ENCODE results near the gene SLC10A4. TPM values are rescaled to one million over a fixed set of nuclear protein-coding genes. Genes with fewer than 3 reads are reported as not detected.

The SLC10A4 gene
- total RNA-seq, 1 donor: not detected

DNA sequence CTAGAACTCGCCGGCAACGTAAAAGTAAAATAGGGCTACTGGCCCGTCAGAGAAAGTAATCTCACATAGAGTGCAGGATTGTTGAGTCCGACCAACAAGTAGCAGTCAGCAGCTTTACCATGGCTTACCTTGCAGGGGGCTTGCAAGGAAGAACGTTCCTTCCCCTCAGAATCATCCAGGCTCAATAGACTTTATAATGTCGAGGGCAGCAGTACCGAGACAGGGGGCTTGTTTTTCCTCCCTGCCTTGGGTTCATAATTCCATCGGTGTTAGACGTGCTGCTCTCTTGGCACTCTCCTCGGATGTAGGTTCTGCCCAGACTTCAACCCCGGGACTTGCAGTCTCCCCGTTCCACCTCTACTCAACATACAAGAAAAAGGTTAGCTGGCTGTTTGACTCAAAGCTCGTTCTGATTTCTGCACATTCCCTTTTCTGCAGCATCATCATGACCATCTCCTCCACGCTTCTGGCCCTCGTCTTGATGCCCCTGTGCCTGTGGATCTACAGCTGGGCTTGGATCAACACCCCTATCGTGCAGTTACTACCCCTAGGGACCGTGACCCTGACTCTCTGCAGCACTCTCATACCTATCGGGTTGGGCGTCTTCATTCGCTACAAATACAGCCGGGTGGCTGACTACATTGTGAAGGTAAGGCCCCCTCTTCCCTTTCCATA, 1.5 kb downstream of the SLC10A4 start:
- TF ChIP-seq, protein P1, sequence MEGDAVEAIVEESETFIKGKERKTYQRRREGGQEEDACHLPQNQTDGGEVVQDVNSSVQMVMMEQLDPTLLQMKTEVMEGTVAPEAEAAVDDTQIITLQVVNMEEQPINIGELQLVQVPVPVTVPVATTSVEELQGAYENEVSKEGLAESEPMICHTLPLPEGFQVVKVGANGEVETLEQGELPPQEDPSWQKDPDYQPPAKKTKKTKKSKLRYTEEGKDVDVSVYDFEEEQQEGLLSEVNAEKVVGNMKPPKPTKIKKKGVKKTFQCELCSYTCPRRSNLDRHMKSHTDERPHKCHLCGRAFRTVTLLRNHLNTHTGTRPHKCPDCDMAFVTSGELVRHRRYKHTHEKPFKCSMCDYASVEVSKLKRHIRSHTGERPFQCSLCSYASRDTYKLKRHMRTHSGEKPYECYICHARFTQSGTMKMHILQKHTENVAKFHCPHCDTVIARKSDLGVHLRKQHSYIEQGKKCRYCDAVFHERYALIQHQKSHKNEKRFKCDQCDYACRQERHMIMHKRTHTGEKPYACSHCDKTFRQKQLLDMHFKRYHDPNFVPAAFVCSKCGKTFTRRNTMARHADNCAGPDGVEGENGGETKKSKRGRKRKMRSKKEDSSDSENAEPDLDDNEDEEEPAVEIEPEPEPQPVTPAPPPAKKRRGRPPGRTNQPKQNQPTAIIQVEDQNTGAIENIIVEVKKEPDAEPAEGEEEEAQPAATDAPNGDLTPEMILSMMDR (IDR thresholded peaks at IDR 0.05; ENCODE audit: insufficient read depth, low read length): no peak
- no peak for DNase-seq (ENCODE audit: low read depth)
- H3K4me3 ChIP-seq (ENCODE audit: low read depth, low read length): no peak overlapping the region

DNA sequence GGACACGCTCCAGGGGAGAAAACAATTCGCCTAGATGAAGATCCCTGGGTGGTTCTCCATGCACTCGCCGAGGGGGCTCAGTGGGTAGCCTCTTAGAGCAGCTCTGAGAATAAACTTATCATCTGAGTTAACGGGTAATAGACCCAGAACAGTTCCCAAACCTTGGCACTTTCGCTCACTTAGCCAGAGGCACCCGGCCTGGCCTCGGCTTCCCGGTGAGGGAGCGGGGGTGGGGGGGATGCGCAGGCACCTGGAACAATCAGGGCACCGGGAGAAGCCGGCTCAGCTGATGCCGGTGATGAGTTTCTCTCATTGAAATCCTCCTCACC, 6.5 kb downstream of the SLC10A4 start:
- DNase-seq (ENCODE audit: low read depth): no peak
- no peak overlapping the region for H3K4me3 ChIP-seq (ENCODE audit: low read depth, low read length)
- TF ChIP-seq, protein P1 (IDR thresholded peaks at IDR 0.05; ENCODE audit: insufficient read depth, low read length): no peak

DNA sequence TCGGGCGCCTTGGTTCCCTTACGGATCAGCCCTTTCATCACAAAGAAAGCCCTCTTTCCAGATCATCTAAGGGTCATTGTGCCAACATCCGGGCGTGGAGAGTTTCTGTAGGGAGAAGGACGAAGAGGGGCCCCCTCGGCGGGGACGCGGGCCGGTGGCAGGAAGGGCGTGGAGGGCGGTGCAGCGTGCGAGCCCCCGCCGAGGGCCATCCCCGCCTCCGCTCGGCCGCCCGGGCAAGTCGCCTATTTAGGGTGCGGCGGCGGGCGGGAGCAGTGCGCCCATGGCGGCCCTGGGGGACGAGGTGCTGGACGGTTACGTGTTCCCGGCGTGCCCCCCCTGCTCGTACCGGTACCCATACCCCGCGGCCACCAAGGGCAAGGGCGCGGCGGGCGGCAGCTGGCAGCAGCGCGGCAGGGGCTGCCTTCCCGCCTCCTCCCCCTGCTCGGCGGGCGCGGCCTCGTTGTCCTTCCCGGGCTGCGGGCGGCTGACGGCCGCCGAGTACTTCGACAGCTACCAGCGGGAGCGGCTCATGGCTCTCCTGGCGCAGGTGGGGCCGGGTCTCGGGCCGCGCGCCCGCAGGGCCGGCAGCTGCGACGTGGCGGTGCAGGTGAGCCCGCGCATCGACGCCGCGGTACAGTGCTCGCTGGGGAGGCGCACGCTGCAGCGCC, 7.0 kb downstream of the SLC10A4 start, which contains the start of gene ZAR1:
Gene ZAR1 (plus strand): TSS at position 241 of the 668 bp plus-strand sequence. CDS start 40 bp downstream, at position 281.
- peak within 1 kb of the TSS; percentile 17 for H3K4me3 ChIP-seq (ENCODE audit: low read depth, low read length)
- TF ChIP-seq, protein P1 (IDR thresholded peaks at IDR 0.05; ENCODE audit: insufficient read depth, low read length): no peak
- no peak for DNase-seq (ENCODE audit: low read depth)

DNA sequence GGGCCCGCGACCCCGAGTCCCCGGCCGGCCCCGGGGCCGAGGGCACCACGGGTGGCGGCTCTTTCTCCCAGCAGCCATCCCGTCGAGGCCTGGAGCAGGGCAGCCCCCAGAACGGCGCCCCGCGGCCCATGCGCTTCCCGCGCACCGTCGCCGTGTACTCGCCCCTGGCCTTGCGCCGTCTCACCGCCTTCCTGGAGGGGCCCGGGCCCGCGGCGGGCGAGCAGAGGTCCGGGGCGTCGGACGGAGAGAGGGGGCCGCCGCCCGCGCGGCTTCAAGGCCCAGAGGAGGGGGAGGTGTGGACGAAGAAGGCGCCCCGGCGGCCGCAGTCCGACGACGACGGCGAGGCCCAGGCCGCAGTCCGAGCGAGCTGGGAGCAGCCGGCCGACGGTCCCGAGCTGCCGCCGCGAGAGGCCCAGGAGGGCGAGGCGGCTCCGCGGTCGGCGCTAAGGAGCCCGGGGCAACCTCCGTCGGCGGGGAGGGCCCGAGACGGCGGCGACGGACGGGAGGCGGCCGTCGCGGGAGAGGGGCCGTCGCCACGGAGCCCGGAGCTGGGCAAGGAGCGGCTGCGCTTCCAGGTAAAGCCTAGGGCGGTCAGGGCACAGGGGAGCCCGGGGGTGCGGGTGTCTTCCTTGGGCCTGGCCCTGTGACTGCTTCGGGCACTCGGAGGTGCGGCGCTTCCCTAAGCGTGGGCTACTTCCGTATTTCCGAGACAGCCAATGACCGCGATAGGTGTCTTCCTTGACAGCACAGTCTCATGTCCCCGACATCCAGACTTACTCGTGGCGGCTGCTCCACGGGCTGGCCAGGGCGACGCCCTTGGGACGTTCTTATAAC, 7.8 kb downstream of the SLC10A4 start:
- H3K4me3 ChIP-seq (ENCODE audit: low read depth, low read length): no peak overlapping the region
- DNase-seq (ENCODE audit: low read depth): no peak
- TF ChIP-seq, protein P1 (IDR thresholded peaks at IDR 0.05; ENCODE audit: insufficient read depth, low read length): no peak

DNA sequence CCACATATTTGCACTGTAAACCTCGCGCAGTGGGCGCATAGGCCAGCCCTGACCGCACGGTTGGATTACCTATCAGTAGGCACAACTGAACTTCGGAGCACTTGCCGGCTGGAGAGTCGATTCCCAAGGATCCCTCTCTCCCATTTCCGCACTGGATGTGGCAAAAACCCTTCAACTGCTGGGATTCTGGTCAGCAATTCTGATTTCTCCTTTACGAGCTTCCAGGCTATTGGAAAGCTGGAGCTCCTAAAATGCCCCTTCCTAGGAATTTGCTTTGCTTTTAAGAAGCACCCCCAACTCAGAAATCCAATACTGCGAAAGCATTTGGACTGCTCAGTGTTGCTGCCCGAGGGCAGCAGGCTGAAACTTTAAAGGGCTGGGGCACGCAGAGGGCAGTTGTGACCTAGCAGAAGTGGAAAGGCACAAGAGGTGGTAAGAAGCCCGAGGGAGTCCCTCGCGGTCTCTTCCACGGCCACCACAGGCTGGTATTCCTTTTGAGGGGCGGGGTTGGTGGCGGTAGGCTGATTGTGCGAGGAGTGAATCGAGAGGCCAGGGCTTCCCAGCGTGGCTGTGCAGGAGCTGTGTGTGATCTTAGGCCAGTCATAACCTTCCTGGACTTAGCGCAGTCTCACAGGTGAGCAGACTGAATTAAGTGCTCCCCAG, 8.5 kb downstream of the SLC10A4 start:
- TF ChIP-seq, protein P1 (IDR thresholded peaks at IDR 0.05; ENCODE audit: insufficient read depth, low read length): no peak
- no peak for DNase-seq (ENCODE audit: low read depth)
- no peak overlapping the region for H3K4me3 ChIP-seq (ENCODE audit: low read depth, low read length)

DNA sequence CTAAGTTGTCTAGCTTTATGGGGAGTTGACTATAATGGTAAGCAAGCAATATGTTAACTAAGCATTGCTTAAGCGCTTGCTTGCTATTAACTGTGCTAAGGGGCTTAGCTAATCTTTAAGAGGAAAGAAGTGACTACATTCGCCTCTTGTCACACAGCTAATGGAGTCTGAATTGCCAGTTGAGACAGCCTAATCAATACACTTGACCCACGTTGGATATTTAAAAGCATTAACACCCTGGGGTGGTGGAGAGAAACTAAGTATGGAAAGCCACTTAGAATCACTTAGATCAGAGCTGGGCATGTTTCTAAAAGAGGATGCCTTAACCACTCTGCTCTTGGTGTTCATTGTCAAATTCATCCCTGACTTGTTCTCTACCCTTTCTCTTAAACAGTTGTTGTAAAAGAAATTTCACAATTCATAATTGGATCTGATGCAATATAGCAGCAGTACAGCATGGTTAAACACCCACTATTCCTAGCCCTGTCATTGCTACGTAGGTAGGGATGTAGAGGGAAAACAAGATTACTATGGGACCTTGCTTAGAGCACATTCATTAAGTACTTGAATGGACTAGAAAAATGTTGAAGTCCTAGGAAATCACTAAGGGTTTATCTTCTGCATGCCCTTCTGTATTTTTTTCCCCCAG, 10.4 kb downstream of the SLC10A4 start:
- TF ChIP-seq, protein P1 (IDR thresholded peaks at IDR 0.05; ENCODE audit: insufficient read depth, low read length): no peak
- no peak overlapping the region for H3K4me3 ChIP-seq (ENCODE audit: low read depth, low read length)
- peak; percentile 5 for DNase-seq (ENCODE audit: low read depth)

Data from fibroblast of the aortic adventitia (primary cell).